Daoy (cell line): ENCODE data around the gene FXN. TPM values are rescaled to one million over a fixed set of nuclear protein-coding genes. Genes with fewer than 3 reads are reported as not detected.
"Not testable (repeated sequence)": the region's sequence is repeated elsewhere in the genome, so short reads cannot be mapped to it uniquely, and the experiment has no call there.

ENCODE experiments used
- DNase-seq: peaks from one replicate; pipeline ENCODE4 v3.0.0-alpha.2; 2015; ENCODE audit warnings: low read depth
- total RNA-seq: library from RNA; depleted of rRNA; stranded (reverse); fragments of >200 nt; shearing (Covaris generic); gene quantifications from 2 replicates; pipeline ENCODE4 v1.2.3, GENCODE V29; 2014

The FXN gene
- total RNA-seq, 1 experiment from 2014 or later: 21.1 TPM

DNA sequence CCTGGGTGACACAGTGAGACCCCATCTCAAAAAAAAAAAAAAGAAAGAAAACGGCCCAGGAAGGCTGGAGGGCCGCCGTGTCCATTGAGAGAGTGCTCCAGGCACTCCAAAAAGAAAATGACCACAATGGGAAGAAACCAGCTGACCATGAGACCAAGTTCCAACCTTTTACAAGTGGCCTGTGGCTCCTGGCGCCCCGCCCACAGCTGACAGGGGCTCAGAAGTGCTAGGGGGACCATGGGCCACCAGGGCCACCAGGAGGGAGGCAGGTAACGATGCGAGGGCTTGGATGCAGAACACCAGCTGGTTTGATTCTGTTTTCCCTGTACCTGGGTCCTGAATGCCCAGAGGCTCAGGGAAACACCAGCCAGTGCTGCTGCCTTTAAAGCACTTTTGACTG is 34.6 kb downstream of the FXN start:
- DNase-seq: no peak

DNA sequence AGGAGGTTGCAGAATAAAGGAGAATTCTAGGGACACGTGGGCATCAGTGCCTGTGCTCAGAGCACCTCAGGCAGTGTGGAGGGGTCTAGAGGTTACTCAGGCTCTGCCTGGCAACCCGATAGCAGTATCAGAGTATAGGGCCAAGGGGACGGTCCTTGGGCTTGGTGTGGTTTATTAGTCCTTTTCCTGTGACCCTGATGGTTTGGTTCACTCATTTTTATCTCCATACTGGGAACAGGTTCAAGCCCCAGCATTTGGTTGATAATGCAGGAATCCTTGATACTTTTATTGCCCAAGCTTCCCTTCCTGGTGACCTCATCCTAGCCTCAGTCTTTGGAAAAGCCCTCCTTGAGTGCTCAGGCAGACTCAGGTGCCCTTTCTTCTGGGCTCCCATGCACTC is 35.5 kb downstream of the FXN start:
- DNase-seq: no peak

DNA sequence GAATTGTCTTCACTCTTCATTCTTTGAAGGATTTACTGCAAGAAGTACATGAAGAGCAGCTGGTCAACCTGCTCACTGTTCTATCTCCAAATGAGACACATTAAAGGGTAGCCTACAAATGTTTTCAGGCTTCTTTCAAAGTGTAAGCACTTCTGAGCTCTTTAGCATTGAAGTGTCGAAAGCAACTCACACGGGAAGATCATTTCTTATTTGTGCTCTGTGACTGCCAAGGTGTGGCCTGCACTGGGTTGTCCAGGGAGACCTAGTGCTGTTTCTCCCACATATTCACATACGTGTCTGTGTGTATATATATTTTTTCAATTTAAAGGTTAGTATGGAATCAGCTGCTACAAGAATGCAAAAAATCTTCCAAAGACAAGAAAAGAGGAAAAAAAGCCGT is 37.6 kb downstream of the FXN start:
- DNase-seq: no peak

DNA sequence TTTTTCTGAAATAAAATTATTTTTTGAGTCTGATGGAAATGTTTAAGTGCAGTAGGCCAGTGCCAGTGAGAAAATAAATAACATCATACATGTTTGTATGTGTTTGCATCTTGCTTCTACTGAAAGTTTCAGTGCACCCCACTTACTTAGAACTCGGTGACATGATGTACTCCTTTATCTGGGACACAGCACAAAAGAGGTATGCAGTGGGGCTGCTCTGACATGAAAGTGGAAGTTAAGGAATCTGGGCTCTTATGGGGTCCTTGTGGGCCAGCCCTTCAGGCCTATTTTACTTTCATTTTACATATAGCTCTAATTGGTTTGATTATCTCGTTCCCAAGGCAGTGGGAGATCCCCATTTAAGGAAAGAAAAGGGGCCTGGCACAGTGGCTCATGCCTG is 39.2 kb downstream of the FXN start:
- DNase-seq: no peak

DNA sequence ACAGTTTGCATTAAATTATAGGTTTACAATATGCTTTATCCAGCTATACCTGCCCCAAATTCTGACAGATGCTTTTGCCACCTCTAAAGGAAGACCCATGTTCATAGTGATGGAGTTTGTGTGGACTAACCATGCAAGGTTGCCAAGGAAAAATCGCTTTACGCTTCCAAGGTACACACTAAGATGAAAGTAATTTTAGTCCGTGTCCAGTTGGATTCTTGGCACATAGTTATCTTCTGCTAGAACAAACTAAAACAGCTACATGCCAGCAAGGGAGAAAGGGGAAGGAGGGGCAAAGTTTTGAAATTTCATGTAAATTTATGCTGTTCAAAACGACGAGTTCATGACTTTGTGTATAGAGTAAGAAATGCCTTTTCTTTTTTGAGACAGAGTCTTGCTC is 41.0 kb downstream of the FXN start:
- DNase-seq: no peak

DNA sequence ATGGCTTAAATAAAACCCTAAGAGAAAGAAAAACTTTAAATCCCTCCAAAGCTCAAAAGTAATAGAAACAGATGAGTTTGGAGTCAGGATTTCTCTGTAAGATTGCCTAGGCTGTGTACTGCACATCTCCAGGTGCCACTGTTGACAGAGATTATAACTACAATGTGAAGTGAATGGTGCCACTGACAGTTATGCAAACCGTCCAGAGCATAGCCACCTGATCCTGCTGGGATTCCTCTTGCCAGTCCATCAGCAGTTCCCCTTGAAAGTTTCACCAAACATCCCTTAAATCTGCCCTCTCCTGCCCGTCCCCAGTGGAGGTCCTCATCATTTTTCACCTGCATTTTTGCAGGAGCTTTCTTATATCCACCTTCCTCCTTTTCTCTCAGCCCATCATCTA is 42.5 kb downstream of the FXN start:
- DNase-seq: no peak

DNA sequence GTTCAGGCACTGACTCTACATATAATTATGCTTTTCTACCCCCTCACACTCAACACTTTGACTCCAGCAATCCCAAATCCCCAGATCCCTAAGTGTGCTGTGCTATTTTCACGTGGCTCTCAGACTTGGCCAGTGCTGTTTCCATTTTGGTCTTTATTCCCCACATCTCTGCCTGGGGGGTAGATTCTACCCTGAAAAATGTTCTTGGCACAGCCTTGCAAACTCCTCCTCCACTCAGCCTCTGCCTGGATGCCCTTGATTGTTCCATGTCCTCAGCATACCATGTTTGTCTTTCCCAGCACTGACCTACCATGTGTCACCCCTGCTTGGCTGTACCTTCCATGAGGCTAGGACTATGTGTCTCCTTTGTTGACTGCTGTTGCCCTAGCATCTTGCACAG is 43.0 kb downstream of the FXN start:
- no peak for DNase-seq

DNA sequence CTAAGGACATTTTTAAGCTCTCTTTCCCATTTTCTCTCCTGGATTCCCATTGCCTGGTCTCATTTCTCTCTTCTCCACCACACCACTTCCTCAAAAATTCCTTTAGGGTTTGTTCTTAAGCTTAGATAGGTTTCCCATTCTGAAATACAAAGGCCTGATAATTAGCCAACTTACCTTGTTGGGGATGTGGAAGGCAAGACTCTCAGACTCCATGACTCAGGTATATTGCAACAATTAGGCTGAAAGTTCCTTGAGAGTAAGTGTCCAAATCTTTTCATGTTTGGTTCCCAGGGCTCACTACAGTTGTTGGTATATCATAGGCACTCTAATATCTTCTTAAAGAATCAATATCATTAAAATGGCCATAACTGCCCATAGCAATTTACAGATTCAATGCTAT is 43.6 kb downstream of the FXN start:
- DNase-seq: no peak

DNA sequence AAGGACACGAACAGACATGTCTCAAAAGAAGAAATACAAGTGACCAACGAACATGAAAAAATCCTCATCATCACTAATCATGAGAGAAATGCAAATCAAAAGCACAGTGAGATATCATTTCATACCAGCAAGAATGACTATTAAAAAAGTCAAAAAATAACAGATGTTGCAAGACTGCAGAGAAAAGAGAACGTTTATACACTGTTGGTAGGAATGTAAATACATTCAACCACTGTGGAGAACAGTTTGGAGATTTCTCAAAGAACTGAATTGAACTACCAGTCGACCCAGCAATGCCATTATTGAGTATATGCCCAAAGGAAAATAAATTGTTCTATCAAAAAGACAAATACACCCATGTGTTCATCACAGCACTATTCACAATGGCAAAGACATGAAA is 45.7 kb downstream of the FXN start:
- no peak for DNase-seq

DNA sequence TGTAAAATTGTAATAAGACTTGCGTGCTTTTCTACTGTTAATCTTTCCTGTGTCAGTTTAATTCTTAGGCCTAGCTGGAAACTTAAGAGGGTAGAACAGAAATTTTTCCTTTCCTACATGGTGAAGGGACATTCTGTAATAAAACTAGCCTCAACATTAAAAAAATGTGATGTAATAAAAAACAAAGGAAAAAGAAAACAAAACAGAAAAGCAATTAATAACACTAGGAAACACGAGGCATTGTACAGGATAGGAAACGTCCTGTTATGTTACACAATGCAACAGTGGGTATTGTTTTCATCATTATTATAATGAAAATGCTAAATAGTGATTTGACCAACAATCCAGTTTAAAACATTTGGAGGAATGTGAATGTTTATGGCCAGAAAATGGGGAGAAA is 47.8 kb downstream of the FXN start:
- no peak for DNase-seq

DNA sequence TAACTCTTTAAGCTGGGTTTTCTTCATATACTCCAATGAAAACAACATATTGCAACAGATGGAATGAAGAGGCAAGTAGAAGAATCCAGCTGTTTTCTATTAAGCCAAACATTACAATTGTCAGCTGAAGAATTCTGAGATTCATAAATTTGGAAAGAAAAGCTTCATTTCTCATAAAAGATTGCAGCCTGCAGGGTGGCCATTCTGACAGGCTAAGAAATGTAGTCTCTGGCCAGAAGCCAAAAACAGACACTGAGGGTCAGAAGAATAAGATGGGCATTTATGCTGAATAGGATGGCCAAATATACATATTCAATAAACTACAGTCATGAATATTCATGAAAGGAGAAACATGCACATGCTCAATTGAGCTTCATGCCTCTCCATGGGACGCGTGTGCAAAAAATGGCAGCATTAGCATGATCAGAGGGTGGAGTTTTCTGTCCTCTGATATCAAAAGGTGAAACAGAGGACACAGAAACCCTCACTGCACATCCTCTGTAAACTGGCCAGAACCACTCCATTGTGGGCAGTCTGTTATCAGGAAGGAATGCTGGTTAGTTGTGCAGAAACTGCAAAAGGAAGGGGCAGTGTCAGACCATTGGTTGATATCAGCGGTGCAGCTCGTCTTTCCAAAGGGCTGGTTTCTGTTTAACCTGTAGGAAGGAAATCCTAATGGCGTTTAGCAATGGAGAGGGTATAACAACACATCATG is 50.2 kb downstream of the FXN start:
- no peak for DNase-seq

DNA sequence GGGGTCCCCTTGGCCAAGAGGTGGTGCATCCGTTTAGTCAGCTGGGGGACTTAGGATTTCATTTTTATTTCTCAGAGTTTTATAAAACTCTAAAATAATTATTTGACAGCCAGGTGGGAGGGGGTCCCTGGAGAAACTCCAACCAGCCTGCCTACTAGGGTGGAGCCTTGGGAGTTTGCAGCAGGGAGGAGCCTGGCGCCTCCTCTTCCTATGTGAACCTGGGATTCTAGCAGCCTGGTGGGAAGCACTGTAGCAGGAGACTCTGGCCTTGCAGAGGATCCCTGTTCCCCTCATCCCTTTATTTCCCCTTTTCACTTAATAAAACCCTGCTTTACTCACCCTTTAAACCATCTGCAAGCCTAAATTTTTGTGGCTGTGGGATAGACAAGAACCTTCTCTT is 50.8 kb downstream of the FXN start:
- no peak for DNase-seq

DNA sequence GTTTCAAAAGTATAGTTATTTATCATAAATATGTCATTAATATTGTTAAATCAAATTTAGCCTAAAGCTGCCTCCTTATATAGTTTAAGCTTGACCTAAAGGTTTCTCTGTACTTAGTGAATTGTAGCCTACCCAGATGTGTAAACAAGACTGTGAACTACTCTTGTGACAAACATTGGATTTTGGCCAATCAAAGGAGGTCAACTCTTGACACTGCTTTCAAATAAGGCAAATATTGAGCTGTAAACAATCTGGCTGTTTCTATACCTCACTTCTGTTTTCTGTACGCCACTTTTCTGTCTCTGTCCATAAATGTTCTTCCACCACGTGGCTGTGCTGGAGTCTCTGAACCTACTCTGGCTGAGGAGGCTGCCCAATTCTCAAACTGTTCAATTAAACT is 51.2 kb downstream of the FXN start:
- DNase-seq: no peak

DNA sequence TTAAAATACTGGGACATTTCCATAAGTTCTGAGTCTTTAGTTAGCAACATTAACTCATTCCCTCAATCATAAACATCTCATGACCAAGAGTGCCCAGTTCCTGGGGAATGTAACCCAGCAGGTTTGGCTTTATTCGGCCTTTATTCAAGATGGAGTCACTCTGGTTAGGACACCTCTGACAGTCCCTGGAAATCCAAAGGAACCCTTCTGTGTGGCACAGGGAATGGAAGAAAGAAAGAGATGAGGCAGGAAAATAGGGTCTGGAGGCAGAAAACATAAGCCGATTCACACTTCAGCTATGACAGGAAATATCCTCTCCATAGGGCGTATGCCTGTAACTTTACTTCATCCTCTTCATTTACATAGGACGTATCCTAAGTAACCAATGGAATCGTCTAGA is 53.5 kb downstream of the FXN start:
- no peak for DNase-seq

DNA sequence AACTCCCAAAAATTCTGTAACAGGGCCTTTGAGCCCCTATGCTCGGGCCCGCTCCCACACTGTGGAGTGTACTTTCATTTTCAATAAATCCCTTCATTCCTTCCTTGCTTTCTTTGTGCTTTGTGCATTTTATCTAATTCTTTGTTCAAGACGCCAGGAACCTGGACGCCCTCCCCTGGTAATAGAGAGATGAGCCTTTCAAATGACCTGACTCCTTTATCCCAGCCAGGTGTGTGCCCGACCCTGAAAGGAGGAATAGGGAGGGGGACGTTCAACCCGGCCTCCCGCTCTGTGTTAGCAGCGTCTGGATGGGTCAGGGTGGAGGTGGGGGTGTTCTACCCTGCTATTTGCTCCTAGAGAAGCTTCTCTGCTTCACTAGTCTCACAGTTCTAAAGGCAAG is 53.9 kb downstream of the FXN start:
- no peak for DNase-seq

DNA sequence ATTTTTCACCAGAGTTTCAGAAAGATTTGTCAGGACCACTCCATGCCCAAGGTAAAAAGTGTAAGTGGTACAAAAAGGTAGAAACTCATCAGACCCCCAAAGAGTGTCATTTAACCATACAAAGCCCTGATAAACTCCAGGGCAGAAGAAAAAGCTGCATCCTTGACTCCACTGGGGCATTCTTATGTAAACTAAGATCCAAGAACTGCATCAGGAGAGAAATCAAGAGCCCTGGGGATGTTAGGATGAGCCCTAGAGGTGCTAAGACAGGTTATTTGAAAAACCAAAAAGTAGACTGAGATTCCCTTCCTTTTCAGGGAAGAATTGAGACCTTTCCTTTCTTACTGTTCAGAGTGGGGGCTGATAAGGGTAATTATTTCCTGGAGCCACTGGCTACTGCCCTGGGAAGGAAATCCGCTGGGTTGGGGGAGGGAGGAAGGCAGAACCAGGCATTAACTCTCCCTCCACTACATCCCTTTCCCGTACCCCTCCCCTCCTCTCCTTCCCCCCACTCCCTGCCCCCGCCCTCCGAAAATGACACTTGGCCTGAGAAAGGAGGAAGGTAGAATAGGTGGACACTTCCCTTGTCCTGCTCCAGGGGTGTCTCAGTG is 54.7 kb downstream of the FXN start:
- DNase-seq: no peak

DNA sequence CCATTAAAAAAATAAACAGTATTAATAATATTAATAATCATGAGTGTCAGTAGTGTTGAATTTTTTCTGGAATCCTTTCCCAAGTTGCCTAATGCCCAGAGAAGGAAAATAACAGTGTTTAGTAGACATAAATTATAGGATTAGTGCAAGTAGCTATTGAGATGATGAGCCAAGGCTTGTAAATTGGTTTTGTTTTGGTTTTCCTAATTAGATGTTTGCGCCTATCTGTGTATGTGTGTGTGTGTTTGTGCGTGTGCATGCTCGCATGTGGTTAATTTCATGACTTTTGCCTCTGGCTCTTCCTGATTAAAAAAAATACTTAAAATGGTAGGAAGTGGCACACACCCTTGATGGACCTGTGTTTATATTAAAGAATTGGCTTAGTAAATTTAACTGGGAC is 55.4 kb downstream of the FXN start:
- DNase-seq: no peak

DNA sequence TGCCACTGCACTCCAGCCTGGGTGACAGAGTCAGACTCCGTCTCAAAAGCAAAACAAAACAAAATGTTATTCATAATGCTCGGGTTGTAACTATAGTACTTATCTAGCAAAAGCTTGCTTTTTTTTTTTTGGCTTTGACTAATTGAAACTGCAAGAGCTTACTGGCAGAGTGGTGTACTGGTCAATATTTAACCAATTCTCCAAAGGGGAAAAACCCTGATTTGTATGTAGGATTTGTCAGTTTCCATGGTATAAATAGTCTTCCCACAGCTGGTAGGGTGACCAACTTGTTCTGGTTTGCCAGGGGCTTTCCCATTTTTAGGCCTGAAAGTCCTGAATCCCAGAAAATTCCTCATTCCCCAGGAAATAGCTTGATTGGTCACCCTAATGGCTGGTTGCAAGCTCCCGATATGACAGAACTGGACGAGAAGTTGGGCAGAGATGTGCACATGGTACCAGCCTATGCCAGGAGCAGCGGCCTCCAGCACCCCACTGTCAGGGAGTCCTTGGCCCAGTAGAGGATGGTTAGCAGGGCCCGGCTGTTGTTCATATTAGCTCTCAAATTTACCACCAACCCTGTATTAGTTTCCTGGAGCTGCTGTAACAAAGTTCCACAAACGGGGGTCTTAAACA is 58.0 kb downstream of the FXN start:
- no peak for DNase-seq

DNA sequence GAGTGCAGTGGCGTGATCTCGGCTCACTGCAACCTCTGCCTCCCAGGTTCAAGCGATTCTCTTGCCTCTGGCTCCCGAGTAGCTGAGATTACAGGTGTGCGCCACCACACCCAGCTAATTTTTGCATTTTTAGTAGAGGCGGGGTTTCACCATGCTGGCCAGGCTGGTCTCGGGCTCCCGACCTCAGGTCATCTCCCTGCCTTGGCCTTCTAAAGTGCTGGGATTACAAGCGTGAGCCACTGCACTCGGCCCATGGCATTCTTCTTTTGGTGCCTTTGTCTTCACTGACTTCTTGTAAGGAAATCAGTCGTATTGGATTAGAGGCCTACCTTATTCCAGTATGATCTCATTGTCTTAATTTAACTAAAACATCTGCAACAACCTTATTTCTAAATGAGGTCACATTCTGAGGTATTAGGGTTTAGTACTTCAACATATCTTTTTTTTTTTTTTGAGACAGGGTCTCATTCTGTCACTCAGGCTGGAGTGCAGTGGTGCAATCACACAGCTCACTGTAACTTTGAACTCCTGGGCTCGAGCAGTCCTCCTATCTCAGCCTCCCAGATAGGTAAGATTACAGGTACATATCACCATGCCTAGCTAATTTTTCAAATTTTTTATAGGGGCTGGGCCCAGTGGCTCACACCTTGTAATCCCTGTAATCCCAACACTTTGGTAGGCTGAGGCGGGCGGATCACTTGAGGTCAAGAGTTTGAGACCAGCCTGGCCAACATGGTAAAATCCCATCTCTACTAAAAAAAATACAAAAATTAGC is 59.0 kb downstream of the FXN start:
- not testable (repeated sequence) for DNase-seq

DNA sequence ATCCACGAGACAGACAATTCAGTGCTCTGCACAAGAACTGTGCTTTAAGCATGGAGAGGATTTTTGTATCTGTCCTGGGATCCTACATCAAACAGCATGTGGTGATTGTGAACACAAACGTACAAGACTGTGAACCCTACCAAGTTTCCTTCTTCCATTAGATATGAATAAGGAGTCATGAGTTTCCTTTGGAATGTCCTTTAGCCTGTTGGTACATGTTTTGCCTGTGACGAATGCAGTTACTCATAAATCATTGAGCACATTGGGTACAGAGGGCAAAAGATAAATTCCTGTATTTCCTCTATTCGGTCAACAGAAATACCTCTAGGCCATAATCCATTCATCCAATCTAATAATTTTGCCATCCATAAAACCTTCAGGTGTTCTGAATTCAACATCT is 61.5 kb downstream of the FXN start:
- no peak for DNase-seq

DNA sequence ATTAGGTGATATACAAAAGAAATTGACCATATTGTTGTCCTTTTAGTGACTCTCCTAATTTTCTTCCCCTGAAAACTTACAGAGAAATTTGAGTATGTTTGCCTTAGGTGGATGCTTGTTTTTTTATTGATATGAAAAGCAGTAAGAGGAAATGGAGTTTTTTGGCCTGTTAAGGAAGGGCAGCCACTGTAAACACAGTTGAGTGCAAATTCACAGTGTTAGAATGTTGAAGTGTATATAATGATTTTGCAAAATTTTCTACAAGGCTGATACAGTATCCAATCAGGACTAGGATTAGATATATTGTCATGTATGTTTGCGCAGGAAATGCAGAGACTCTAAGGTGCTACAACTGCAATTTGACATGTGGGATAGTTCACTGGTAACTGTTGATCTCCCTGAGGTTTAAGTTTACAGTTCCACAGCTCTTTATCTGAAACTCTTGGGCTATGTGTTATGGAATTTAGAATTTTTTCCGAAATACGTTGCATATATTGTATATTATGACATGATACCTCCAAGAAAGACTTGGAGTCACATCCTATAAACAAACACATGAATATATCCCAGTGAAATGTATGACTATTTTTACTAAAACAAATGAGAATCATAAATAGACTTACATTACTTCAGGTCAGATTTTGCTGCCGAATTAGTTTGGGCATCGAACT is 62.5 kb downstream of the FXN start:
- no peak for DNase-seq

DNA sequence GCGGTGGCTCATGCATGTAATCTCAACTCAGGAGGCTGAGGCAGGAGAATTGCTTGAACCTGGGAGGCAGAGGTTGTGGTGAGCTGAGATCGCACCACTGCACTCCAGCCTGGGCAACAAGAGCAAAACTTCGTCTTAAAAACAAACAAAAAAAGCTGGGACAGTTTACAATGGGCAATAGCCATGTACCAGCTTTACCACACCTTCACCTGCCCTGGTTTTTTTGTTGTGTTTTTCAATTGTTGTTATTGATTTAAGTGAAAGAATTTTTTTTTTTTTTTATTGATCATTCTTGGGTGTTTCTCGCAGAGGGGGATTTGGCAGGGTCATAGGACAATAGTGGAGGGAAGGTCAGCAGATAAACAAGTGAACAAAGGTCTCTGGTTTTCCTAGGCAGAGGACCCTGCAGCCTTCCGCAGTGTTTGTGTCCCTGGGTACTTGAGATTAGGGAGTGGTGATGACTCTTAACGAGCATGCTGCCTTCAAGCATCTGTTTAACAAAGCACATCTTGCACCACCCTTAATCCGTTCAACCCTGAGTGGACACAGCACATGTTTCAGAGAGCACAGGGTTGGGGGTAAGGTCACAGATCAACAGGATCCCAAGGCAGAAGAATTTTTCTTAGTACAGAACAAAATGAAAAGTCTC is 67.9 kb downstream of the FXN start:
- DNase-seq: not testable (repeated sequence)
